NCI-H460 (cell line): ENCODE results near the gene UGT1A5. TPM values are rescaled to one million over a fixed set of nuclear protein-coding genes. Genes with fewer than 3 reads are reported as not detected.
A peak's percentile ranks its signal among the peaks of the same experiment; 100 is the strongest.
"Not testable (repeated sequence)": the region's sequence is repeated elsewhere in the genome, so short reads cannot be mapped to it uniquely, and the experiment has no call there.

Experiments
- DNase-seq: peaks from one replicate; pipeline ENCODE4 v3.0.0-alpha.2; 2016; ENCODE audit warnings: low read depth; ENCODE audit errors: extremely low read depth
- total RNA-seq: library from RNA; depleted of rRNA; stranded (reverse); fragments of >200 nt; shearing (Covaris generic); gene quantifications from 2 replicates; pipeline ENCODE4 v1.2.3, GENCODE V29; 2014

UGT1A5 gene
- total RNA-seq, 1 experiment from 2014 or later, result not detected

- DNase-seq, result no peak
These were observed 20.1 kb upstream of the UGT1A5 start, which contains the start of gene UGT1A6 for GRCh38 chr2:233692648-233693047. TSS of gene UGT1A6 (plus strand) at chr2:233692890. CDS start at chr2:233693005, 115 bp downstream.

GRCh38 chr2:233693963-233694362 lies 18.7 kb upstream of the UGT1A5 start:
- no peak for DNase-seq

GRCh38 chr2:233698740-233699139 lies 14.0 kb upstream of the UGT1A5 start:
- DNase-seq, result peak; percentile 38

GRCh38 chr2:233699424-233700027 lies 13.2 kb upstream of the UGT1A5 start:
- peak; percentile 91 for DNase-seq

- DNase-seq, result peak; percentile 96
These were observed 12.6 kb upstream of the UGT1A5 start for GRCh38 chr2:233700028-233700635.

- not testable (repeated sequence) for DNase-seq
These were observed 11.9 kb upstream of the UGT1A5 start for GRCh38 chr2:233700842-233701241.

- DNase-seq, result no peak
These were observed 10.5 kb upstream of the UGT1A5 start for GRCh38 chr2:233702238-233702637.

GRCh38 chr2:233705911-233706506 lies 6.7 kb upstream of the UGT1A5 start:
- DNase-seq, result no peak

- peak; percentile 37 for DNase-seq
These were observed 6.0 kb upstream of the UGT1A5 start for GRCh38 chr2:233706720-233707119.

- DNase-seq, result peak; percentile 51
These were observed 4.6 kb upstream of the UGT1A5 start for GRCh38 chr2:233707940-233708644.

- DNase-seq, result no peak
These were observed 3.8 kb upstream of the UGT1A5 start for GRCh38 chr2:233708942-233709341.

- peak; percentile 90 for DNase-seq
These were observed 1.2 kb upstream of the UGT1A5 start for GRCh38 chr2:233711312-233712008.

GRCh38 chr2:233713262-233713615 lies 532 bp downstream of the UGT1A5 start:
- no peak for DNase-seq

- DNase-seq, result no peak
These were observed 1.4 kb downstream of the UGT1A5 start for GRCh38 chr2:233714121-233714520.

GRCh38 chr2:233718552-233718951 lies 5.8 kb downstream of the UGT1A5 start, which contains the start of gene UGT1A4:
TSS of gene UGT1A4 (plus strand) at chr2:233718736. CDS start at chr2:233718821, 85 bp downstream.
- no peak for DNase-seq

- DNase-seq, result no peak
These were observed 16.1 kb downstream of the UGT1A5 start, which contains the start of gene UGT1A3 for GRCh38 chr2:233728723-233729301. TSS of gene UGT1A3 (plus strand) at chr2:233729042. CDS start at chr2:233729127, 85 bp downstream.

- DNase-seq, result not testable (repeated sequence)
These were observed 24.4 kb downstream of the UGT1A5 start for GRCh38 chr2:233736868-233737653.

GRCh38 chr2:233740870-233741269 lies 28.2 kb downstream of the UGT1A5 start:
- no peak for DNase-seq

- DNase-seq, result no peak
These were observed 31.0 kb downstream of the UGT1A5 start for GRCh38 chr2:233743464-233744259.
